Measurements from ENCODE around the gene ZDHHC14.
A peak's percentile ranks its signal among the peaks of the same experiment; 100 is the strongest.
"Not testable (repeated sequence)": the region's sequence is repeated elsewhere in the genome, so short reads cannot be mapped to it uniquely, and the experiment has no call there.

The ZDHHC14 gene

GRCh38 chr6:157402996-157403685 is 22.2 kb downstream of the ZDHHC14 start:
- no peaks in the 10 kb centered on the region for H3K36me3 ChIP-seq
- no peak for TF ChIP-seq Cebpa-rat (IDR thresholded peaks at IDR 0.05)
- H3K9ac ChIP-seq = no peak overlapping the region
- no peak overlapping the region for H3K27ac ChIP-seq
- H3K27me3 ChIP-seq = no peaks in the 10 kb centered on the region
- no peaks in the 10 kb centered on the region for H3K9me3 ChIP-seq
- H4K20me1 ChIP-seq = no peaks in the 10 kb centered on the region; the same call in 1 of the 2 replicates
- H3K4me2 ChIP-seq = peak overlapping the region; percentile 5; the same call in 1 of the 2 replicates
- H3K4me1 ChIP-seq = 0 out of 2 replicates have a peak, but pooled peaks cover 4% of the 10 kb centered on the region
- H3K4me3 ChIP-seq = no peak overlapping the region

GRCh38 chr6:157403686-157404051 is 22.7 kb downstream of the ZDHHC14 start:
- Histone ChIP-seq H3K27me3 (no peaks in the 10 kb centered on the region), H3K4me3 (no peak overlapping the region), H3K27ac (no peak overlapping the region), H3K4me1 (0 out of 2 replicates have a peak, but pooled peaks cover 4% of the 10 kb centered on the region), H4K20me1 (no peaks in the 10 kb centered on the region; the same call in 1 of the 2 replicates), H3K9ac (no peak overlapping the region), H3K4me2 (peak overlapping the region; percentile 5; the same call in 1 of the 2 replicates), H3K9me3 (no peaks in the 10 kb centered on the region), H3K36me3 (no peaks in the 10 kb centered on the region)
- no peak for TF ChIP-seq Cebpa-rat (IDR thresholded peaks at IDR 0.05)

GRCh38 chr6:157405986-157406385 is 25.0 kb downstream of the ZDHHC14 start:
- Histone ChIP-seq H3K27me3 (no peaks in the 10 kb centered on the region), H3K4me2 (no peak overlapping the region), H3K9me3 (no peaks in the 10 kb centered on the region), H3K4me3 (no peak overlapping the region), H3K36me3 (no peaks in the 10 kb centered on the region), H3K4me1 (0 out of 2 replicates have a peak, but pooled peaks cover 4% of the 10 kb centered on the region), H3K27ac (no peak overlapping the region), H4K20me1 (no peaks in the 10 kb centered on the region; the same call in 1 of the 2 replicates), H3K9ac (no peak overlapping the region)
- no peak for TF ChIP-seq Cebpa-rat (IDR thresholded peaks at IDR 0.05)

GRCh38 chr6:157406661-157407060 is 25.7 kb downstream of the ZDHHC14 start:
- TF ChIP-seq Cebpa-rat (IDR thresholded peaks at IDR 0.05) = no peak
- Histone ChIP-seq H3K27me3 (no peaks in the 10 kb centered on the region), H3K36me3 (no peaks in the 10 kb centered on the region)

GRCh38 chr6:157407646-157408045 is 26.7 kb downstream of the ZDHHC14 start:
- no peak for TF ChIP-seq Cebpa-rat (IDR thresholded peaks at IDR 0.05)
- no peaks in the 10 kb centered on the region for H3K9me3 ChIP-seq
- no peak overlapping the region for H3K27ac ChIP-seq
- H3K36me3 ChIP-seq = no peaks in the 10 kb centered on the region
- H3K4me3 ChIP-seq = no peak overlapping the region
- H3K4me1 ChIP-seq = peaks cover 11% of the 10 kb centered on the region
- H3K27me3 ChIP-seq = no peaks in the 10 kb centered on the region
- H4K20me1 ChIP-seq = no peaks in the 10 kb centered on the region
- H3K9ac ChIP-seq = no peak overlapping the region
- no peak overlapping the region for H3K4me2 ChIP-seq

More at GRCh38 chr6:157406661-157407060, 25.7 kb downstream of the ZDHHC14 start:
- Histone ChIP-seq H3K9ac (no peak overlapping the region), H3K4me1 (peaks cover 11% of the 10 kb centered on the region), H3K9me3 (no peaks in the 10 kb centered on the region), H3K4me2 (no peak overlapping the region), H4K20me1 (no peaks in the 10 kb centered on the region; the same call in 1 of the 2 replicates), H3K27ac (no peak overlapping the region), H3K4me3 (no peak overlapping the region)

GRCh38 chr6:157408427-157408826 is 27.4 kb downstream of the ZDHHC14 start:
- H4K20me1 ChIP-seq, H3K9ac ChIP-seq, H3K27ac ChIP-seq, H3K4me3 ChIP-seq, H3K4me2 ChIP-seq, H3K9me3 ChIP-seq, H3K36me3 ChIP-seq, H3K27me3 ChIP-seq: not testable (repeated sequence)
- H3K4me1 ChIP-seq = peaks cover 11% of the 10 kb centered on the region

- Histone ChIP-seq H3K4me2 (no peak overlapping the region), H3K9me3 (no peaks in the 10 kb centered on the region), H3K4me1 (peaks cover 7% of the 10 kb centered on the region), H3K27ac (no peak overlapping the region), H4K20me1 (no peaks in the 10 kb centered on the region), H3K36me3 (no peaks in the 10 kb centered on the region), H3K4me3 (no peak overlapping the region), H3K27me3 (no peaks in the 10 kb centered on the region), H3K9ac (no peak overlapping the region)
- TF ChIP-seq Cebpa-rat (IDR thresholded peaks at IDR 0.05) = no peak
Observed at GRCh38 chr6:157410045-157410444, 29.1 kb downstream of the ZDHHC14 start.

GRCh38 chr6:157411368-157411767 is 30.4 kb downstream of the ZDHHC14 start:
- Histone ChIP-seq H3K27ac (no peak overlapping the region), H3K4me1 (peaks cover 7% of the 10 kb centered on the region), H3K4me3 (no peak overlapping the region), H3K36me3 (no peaks in the 10 kb centered on the region), H3K4me2 (no peak overlapping the region), H3K9me3 (no peaks in the 10 kb centered on the region), H3K27me3 (no peaks in the 10 kb centered on the region), H4K20me1 (no peaks in the 10 kb centered on the region), H3K9ac (no peak overlapping the region)
- TF ChIP-seq Cebpa-rat (IDR thresholded peaks at IDR 0.05) = no peak

GRCh38 chr6:157412791-157413190 is 31.8 kb downstream of the ZDHHC14 start:
- H3K9me3 ChIP-seq = no peaks in the 10 kb centered on the region
- TF ChIP-seq Cebpa-rat (IDR thresholded peaks at IDR 0.05) = no peak

GRCh38 chr6:157420497-157420896 is 39.5 kb downstream of the ZDHHC14 start:
- TF ChIP-seq Cebpa-rat (IDR thresholded peaks at IDR 0.05) = no peak
- H3K27ac ChIP-seq = no peak overlapping the region

More at GRCh38 chr6:157412791-157413190, 31.8 kb downstream of the ZDHHC14 start:
- Histone ChIP-seq H3K4me1 (peaks cover 7% of the 10 kb centered on the region), H3K27ac (no peak overlapping the region), H3K4me3 (no peak overlapping the region), H3K9ac (no peak overlapping the region), H3K36me3 (no peaks in the 10 kb centered on the region), H4K20me1 (no peaks in the 10 kb centered on the region), H3K4me2 (no peak overlapping the region), H3K27me3 (no peaks in the 10 kb centered on the region)

More at GRCh38 chr6:157420497-157420896, 39.5 kb downstream of the ZDHHC14 start:
- no peaks in the 10 kb centered on the region; the same call in 1 of the 2 replicates for H3K9me3 ChIP-seq
- H3K4me2 ChIP-seq = no peak overlapping the region
- H3K36me3 ChIP-seq = no peaks in the 10 kb centered on the region
- no peaks in the 10 kb centered on the region for H3K27me3 ChIP-seq
- H3K4me3 ChIP-seq = no peak overlapping the region
- H4K20me1 ChIP-seq = no peaks in the 10 kb centered on the region
- no peak overlapping the region for H3K9ac ChIP-seq
- H3K4me1 ChIP-seq = no peaks in the 10 kb centered on the region
